Bronchial epithelial cell (primary cell): Measurements from ENCODE around the gene ADD1. TPM values are rescaled to one million over a fixed set of nuclear protein-coding genes. Genes with fewer than 3 reads are reported as not detected.

Experiments used
- DNase-seq: peaks from one replicate; pipeline ENCODE4 v3.0.0-alpha.2; 2010; ENCODE audit warnings: low read depth
- FAIRE-seq: peaks from 2 replicates; lab custom pipeline; 2011; peaks lifted over from hg19 to GRCh38; lab: Jason Lieb, UNC
- H3K27me3 ChIP-seq: 2 replicates; pipeline ENCODE4 v1.5.1; 2011; ENCODE audit warnings: low read length; ENCODE audit not compliant: control insufficient read depth, insufficient read depth
- H3K36me3 ChIP-seq: 2 replicates; pipeline ENCODE4 v1.5.1; 2011; ENCODE audit warnings: low read length; ENCODE audit not compliant: control insufficient read depth, insufficient read depth
- H3K4me3 ChIP-seq: 2 replicates; pipeline ENCODE4 v1.5.1; 2011; ENCODE audit warnings: mild to moderate bottlenecking, low read depth, low read length, control low read depth
- total RNA-seq: library from RNA; depleted of rRNA; stranded (reverse); fragments of >200 nt; gene quantifications from 2 replicates; pipeline ENCODE4 v1.2.1, GENCODE V29; 2014
- TF ChIP-seq, protein P1 (sequence below): IDR thresholded peaks from 2 replicates; pipeline ENCODE4 v1.5.1; 2011; ENCODE audit warnings: mild to moderate bottlenecking, moderate library complexity, low read length, control low read depth, inconsistent platforms; ENCODE audit not compliant: insufficient read depth, severe bottlenecking

ADD1 gene
- total RNA-seq, 1 donor from 2014 or later: 71.9 TPM

GRCh38 chr4:2832981-2833670 lies 10.5 kb upstream of the ADD1 start:
- no peaks in the 10 kb centered on the region for H3K27me3 ChIP-seq
- H3K4me3 ChIP-seq: no peak overlapping the region
- DNase-seq (no peak), FAIRE-seq (no peak)
- TF ChIP-seq, protein P1, sequence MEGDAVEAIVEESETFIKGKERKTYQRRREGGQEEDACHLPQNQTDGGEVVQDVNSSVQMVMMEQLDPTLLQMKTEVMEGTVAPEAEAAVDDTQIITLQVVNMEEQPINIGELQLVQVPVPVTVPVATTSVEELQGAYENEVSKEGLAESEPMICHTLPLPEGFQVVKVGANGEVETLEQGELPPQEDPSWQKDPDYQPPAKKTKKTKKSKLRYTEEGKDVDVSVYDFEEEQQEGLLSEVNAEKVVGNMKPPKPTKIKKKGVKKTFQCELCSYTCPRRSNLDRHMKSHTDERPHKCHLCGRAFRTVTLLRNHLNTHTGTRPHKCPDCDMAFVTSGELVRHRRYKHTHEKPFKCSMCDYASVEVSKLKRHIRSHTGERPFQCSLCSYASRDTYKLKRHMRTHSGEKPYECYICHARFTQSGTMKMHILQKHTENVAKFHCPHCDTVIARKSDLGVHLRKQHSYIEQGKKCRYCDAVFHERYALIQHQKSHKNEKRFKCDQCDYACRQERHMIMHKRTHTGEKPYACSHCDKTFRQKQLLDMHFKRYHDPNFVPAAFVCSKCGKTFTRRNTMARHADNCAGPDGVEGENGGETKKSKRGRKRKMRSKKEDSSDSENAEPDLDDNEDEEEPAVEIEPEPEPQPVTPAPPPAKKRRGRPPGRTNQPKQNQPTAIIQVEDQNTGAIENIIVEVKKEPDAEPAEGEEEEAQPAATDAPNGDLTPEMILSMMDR: no peak
- peaks cover 53% of the 10 kb centered on the region for H3K36me3 ChIP-seq

- H3K36me3 ChIP-seq: peaks cover 49% of the 10 kb centered on the region
- TF ChIP-seq, protein P1: no peak
- DNase-seq (no peak), FAIRE-seq (no peak)
- H3K4me3 ChIP-seq: no peak overlapping the region
- no peaks in the 10 kb centered on the region for H3K27me3 ChIP-seq
Measured at GRCh38 chr4:2833671-2834000, 10.0 kb upstream of the ADD1 start.

- Histone ChIP-seq H3K36me3 (peaks cover 50% of the 10 kb centered on the region), H3K27me3 (no peaks in the 10 kb centered on the region), H3K4me3 (no peak overlapping the region)
- TF ChIP-seq, protein P1: no peak
- FAIRE-seq: no peak
- DNase-seq: no peak
Measured at GRCh38 chr4:2834001-2834921, 9.4 kb upstream of the ADD1 start.

DNA sequence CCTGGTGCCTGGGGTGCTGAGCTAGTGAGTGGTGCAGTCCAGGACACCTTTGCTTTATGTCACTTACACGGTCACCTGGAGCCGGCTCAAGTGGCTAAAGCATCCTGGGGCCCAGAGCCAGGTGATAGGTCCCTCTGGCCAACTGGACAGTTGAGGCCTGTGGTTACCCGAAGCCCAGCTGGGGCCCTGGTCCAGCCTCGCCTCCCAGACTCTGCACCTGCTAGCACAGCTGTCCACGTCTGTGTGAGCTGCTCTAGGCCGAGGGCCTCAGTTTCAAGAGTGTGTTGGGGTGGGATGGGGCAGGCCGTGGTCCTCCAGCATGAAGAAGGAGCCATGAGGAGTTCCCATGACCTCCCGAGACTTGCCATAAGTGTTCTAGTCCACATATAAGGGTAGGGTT lies 7.7 kb upstream of the ADD1 start:
- Histone ChIP-seq H3K36me3 (peaks cover 40% of the 10 kb centered on the region), H3K27me3 (no peaks in the 10 kb centered on the region), H3K4me3 (no peak overlapping the region)
- FAIRE-seq: no peak
- no peak for DNase-seq
- TF ChIP-seq, protein P1: no peak

- no peak for FAIRE-seq
- Histone ChIP-seq H3K4me3 (no peak overlapping the region), H3K27me3 (no peaks in the 10 kb centered on the region), H3K36me3 (peaks cover 36% of the 10 kb centered on the region)
- TF ChIP-seq, protein P1: no peak
- no peak for DNase-seq
Measured at GRCh38 chr4:2836391-2836859, 7.2 kb upstream of the ADD1 start.
